GM12878 (cell line): ENCODE results near the gene CAPZB. TPM values are rescaled to one million over a fixed set of nuclear protein-coding genes. Genes with fewer than 3 reads are reported as not detected.

ENCODE experiments used
- ATAC-seq: fragments of 200-7000 bp; cut with Tn5 transposase; 3 replicates; pipeline ENCODE4 v1.9.1; 2020; ENCODE audit warnings: mild to moderate bottlenecking, moderate library complexity
- BruUV-seq: library from RNA; stranded (reverse); fragments of 400-500 nt; replicated peaks from 2 replicates; lab custom pipeline; 2021; lab: Mats Ljungman, UMichigan
- CTCF ChIA-PET: fragments of 300-600 bp; sonication (Branson Sonifier 250); formaldehyde crosslinking; extraction: SDS; loops from one replicate; lab custom pipeline; 2021; ENCODE audit warnings: inconsistent platforms; lab: Yijun Ruan, JAX
- POLR2A ChIA-PET: fragments of 350-600 bp; formaldehyde crosslinking; extraction: SDS; loops from one replicate; lab custom pipeline; 2021; ENCODE audit warnings: inconsistent platforms; lab: Charles Lee
- RAD21 ChIA-PET: fragments of 300-600 bp; sonication (Branson Sonifier 250); formaldehyde crosslinking; loops from one replicate; lab custom pipeline; 2023; ENCODE audit warnings: antibody characterized with exemption; ENCODE audit not compliant: unreplicated experiment; lab: Charles Lee
- SMC1A ChIA-PET: fragments of 300-600 bp; sonication (Branson Sonifier 250); formaldehyde crosslinking; loops from one replicate; lab custom pipeline; 2023; ENCODE audit not compliant: unreplicated experiment, uncharacterized antibody; lab: Charles Lee
- DNase-seq: peaks from one replicate; pipeline ENCODE4 v3.0.0-alpha.2; 2011; ENCODE audit warnings: low read depth, low spot score
- FAIRE-seq: peaks from 3 replicates; lab custom pipeline; 2011; peaks lifted over from hg19 to GRCh38; lab: Jason Lieb, UNC
- H2AFZ ChIP-seq: 2 replicates; pipeline ENCODE4 v1.6.0; 2011; ENCODE audit warnings: low read depth, low read length, control low read depth; ENCODE audit not compliant: control insufficient read depth
- H3K27ac ChIP-seq: 2 replicates; pipeline ENCODE4 v1.5.1; 2011; ENCODE audit warnings: control low read depth; ENCODE audit not compliant: control insufficient read depth, insufficient read depth
- H3K27me3 ChIP-seq, 2 experiments: replicated peaks in 1 of 2; 2 replicates each; pipeline versions ENCODE4 v1.6.0 to v1.6.1; 2011; ENCODE audit warnings: low read length in 1 of 2; ENCODE audit not compliant: control insufficient read depth in 2 of 2, insufficient read depth in 2 of 2
- H3K36me3 ChIP-seq, 2 experiments: 2 replicates each; pipeline ENCODE4 v1.5.1; 2011; ENCODE audit warnings: low read length in 1 of 2; ENCODE audit not compliant: control insufficient read depth in 2 of 2, insufficient read depth in 2 of 2
- H3K4me1 ChIP-seq: 2 replicates; pipeline ENCODE4 v1.6.1; 2011; ENCODE audit warnings: mild to moderate bottlenecking, low read length, moderate library complexity, mixed read lengths; ENCODE audit not compliant: control insufficient read depth, insufficient read depth
- H3K4me2 ChIP-seq: 2 replicates; pipeline ENCODE4 v1.6.0; 2011; ENCODE audit warnings: control low read depth; ENCODE audit not compliant: control insufficient read depth, insufficient read depth
- H3K4me3 ChIP-seq: fragments of 200-600 bp; sonication (generic); 2 replicates; pipeline ENCODE4 v1.5.1; 2016
- H3K79me2 ChIP-seq: 2 replicates; pipeline ENCODE4 v1.6.0; 2011; ENCODE audit warnings: low read length; ENCODE audit not compliant: control insufficient read depth, insufficient read depth
- H3K9ac ChIP-seq: 2 replicates; pipeline ENCODE4 v1.8.0; 2011; ENCODE audit warnings: low read length, control low read depth, mixed read lengths; ENCODE audit not compliant: control insufficient read depth, insufficient read depth
- H3K9me3 ChIP-seq: replicated peaks from 3 replicates; pipeline ENCODE4 v1.5.1; 2011; ENCODE audit warnings: mild to moderate bottlenecking, low read length; ENCODE audit not compliant: control insufficient read depth, insufficient read depth
- H4K20me1 ChIP-seq: 2 replicates; pipeline ENCODE4 v1.6.0; 2011; ENCODE audit not compliant: control insufficient read depth, insufficient read depth
- ASH2L ChIP-seq: fragments of 300-600, 200-600 bp; sonication (generic); IDR thresholded peaks from 2 replicates; pipeline ENCODE4 v1.6.1; 2017; ENCODE audit warnings: low read depth, mild to moderate bottlenecking, borderline replicate concordance
- NR2C2 ChIP-seq: IDR thresholded peaks from 2 replicates; pipeline ENCODE4 v1.6.1; 2011; ENCODE audit warnings: borderline replicate concordance, low read depth; ENCODE audit not compliant: control insufficient read depth, insufficient read length
- RAD21 ChIP-seq: IDR thresholded peaks from 2 replicates; pipeline ENCODE4 v1.6.1; 2011; ENCODE audit warnings: mild to moderate bottlenecking, low read depth, low read length, moderate library complexity; ENCODE audit not compliant: insufficient read depth
- SUZ12 ChIP-seq: fragments of 200-600 bp; sonication (generic); IDR thresholded peaks from one replicate; pipeline ENCODE4 v1.6.1; 2018; ENCODE audit warnings: antibody characterized with exemption, mild to moderate bottlenecking; ENCODE audit not compliant: unreplicated experiment
- ZZZ3 ChIP-seq: IDR thresholded peaks from 2 replicates; pipeline ENCODE4 v1.6.1; 2011; ENCODE audit warnings: low read depth; ENCODE audit not compliant: control insufficient read depth, insufficient read length
- WGBS: methylation state at CpG from one replicate; pipeline ENCODE4 v1.1.6; 2016; ENCODE audit warnings: low lambda C conversion rate; ENCODE audit not compliant: insufficient replicate concordance, insufficient coverage; ENCODE audit errors: missing lambda C conversion rate; 5-methylcytosine and 5-hydroxymethylcytosine counted together
- in situ Hi-C: fragments of 300-500 bp; cut with MboI; formaldehyde crosslinking; loops from 9 replicates; pipeline ENCODE4 v1.14.3; 2018; ENCODE audit warnings: mixed read lengths
- intact Hi-C: fragments of 100-400 bp; cut with micrococcal nuclease; formaldehyde crosslinking; loops from one replicate; pipeline ENCODE4 v1.14.2; 2022; ENCODE audit not compliant: unreplicated experiment
- polyA plus RNA-seq, 11 experiments: library from polyadenylated mRNA; depleted of rRNA in 4 of 11; unstranded in 6 of 11; stranded (reverse) in 5 of 11; fragments of >200 nt; fragmentation: Nextera tagmentation in 4 of 11; fragmentation: Illumina TruSeq in 1 of 11; extraction: Ambion mirVana in 4 of 11; extraction: Trizol in 1 of 11; gene quantifications; 1 replicate in 1 of 11; 2 replicates in 10 of 11; pipeline versions ENCODE4 v1.2.1 to v1.2.3, GENCODE V29; 2011 to 2016; ENCODE audit warnings: inconsistent platforms in 2 of 11, missing spikeins in 2 of 11, low read depth in 1 of 11
- total RNA-seq, 4 experiments: library from RNA; depleted of rRNA in 3 of 4; stranded (reverse); fragments of >200 nt in 3 of 4; fragmentation: Illumina TruSeq in 1 of 4; extraction: Trizol in 1 of 4; gene quantifications; 2 replicates each; pipeline versions ENCODE4 v1.2.1 to v1.2.3, GENCODE V29; 2013 to 2021
- TF ChIP-seq, protein P1 (sequence below): IDR thresholded peaks from 2 replicates; pipeline ENCODE4 v1.6.1; 2012; ENCODE audit warnings: mild to moderate bottlenecking, low read depth, low read length
- TF ChIP-seq, protein P2 (sequence below): fragments of 450-650 bp; IDR thresholded peaks from 2 replicates; pipeline ENCODE4 v1.6.1; 2014; ENCODE audit warnings: mild to moderate bottlenecking

The CAPZB gene
- total and polyA plus RNA-seq, 10 of the 15 experiments (the other 5 are each of a cell fraction or from before 2014, with no cell fraction given) = 104 to 454 (median 213) TPM

DNA sequence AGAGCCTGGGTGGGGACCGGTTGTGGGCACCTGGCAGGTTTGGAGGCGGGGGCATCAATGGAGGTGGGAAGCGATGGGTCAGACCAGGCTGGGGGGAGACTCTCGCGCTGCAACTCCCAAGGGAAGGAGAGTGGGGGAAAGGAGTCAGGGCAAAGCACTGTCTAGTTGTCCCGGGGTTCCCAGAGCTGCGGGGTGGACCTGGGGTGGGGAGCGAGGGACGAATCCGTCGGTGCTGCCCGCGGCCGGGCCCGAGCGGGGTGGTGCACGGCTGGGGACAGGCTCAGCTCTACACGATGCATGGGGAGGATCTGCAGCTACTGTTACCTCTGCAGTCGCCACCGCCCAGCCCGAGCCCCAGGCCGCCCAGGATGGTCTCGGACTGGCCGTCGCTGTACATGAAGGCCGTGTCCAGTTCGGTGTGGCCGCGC lies 173.8 kb downstream of the CAPZB start:
- H3K4me2 ChIP-seq = peak overlapping the region; percentile 56
- intact Hi-C loops (loop anchor here (5.0 to 10.0 kb wide), 3 partner anchors 59 to 343 kb away; partner anchors contain the start of genes CAPZB, EMC1 and MRTO4), in situ Hi-C loops (no loop called here)
- ChIA-PET RAD21 (interaction anchor here (1.0 kb wide), 1 partner anchor 175 kb away, joined by 3 read pairs; the partner anchor contains the start of gene CAPZB), CTCF (interaction anchor here (0.8 kb wide), 1 partner anchor 342 kb away, joined by 4 read pairs; no protein-coding TSS in a partner anchor), SMC1A (interaction anchor here (2.3 kb wide), 1 partner anchor 286 kb away, joined by 7 read pairs; a partner anchor contains a TSS), POLR2A (interaction anchor here (0.6 to 1.1 kb wide), 3 partner anchors 92 to 285 kb away, joined by 3 to 5 read pairs (median 4); a partner anchor contains a TSS)
- under 1% methylated on average over 27 of the region's 29 CpGs for WGBS
- H3K9me3 ChIP-seq = no peaks in the 10 kb centered on the region
- peak overlapping the region; percentile 52 for H3K9ac ChIP-seq
- H3K4me1 ChIP-seq = peaks cover 39% of the 10 kb centered on the region
- H2AFZ ChIP-seq = peak overlapping the region; percentile 73
- DNase-seq (no peak), FAIRE-seq (no peak), ATAC-seq (peak; percentile 2)
- H3K79me2 ChIP-seq = peaks cover 22% of the 10 kb centered on the region
- BruUV-seq = no TSS peak
- H3K36me3 ChIP-seq = peaks cover 0 to 6% of the 10 kb centered on the region in 2 experiments; a peak in 1 of 4 replicates
- peak overlapping the region; percentile 92 for H3K4me3 ChIP-seq
- no peaks in the 10 kb centered on the region for H3K27me3 ChIP-seq
- H3K27ac ChIP-seq = peak overlapping the region; percentile 42
- TF ChIP-seq, protein P1, sequence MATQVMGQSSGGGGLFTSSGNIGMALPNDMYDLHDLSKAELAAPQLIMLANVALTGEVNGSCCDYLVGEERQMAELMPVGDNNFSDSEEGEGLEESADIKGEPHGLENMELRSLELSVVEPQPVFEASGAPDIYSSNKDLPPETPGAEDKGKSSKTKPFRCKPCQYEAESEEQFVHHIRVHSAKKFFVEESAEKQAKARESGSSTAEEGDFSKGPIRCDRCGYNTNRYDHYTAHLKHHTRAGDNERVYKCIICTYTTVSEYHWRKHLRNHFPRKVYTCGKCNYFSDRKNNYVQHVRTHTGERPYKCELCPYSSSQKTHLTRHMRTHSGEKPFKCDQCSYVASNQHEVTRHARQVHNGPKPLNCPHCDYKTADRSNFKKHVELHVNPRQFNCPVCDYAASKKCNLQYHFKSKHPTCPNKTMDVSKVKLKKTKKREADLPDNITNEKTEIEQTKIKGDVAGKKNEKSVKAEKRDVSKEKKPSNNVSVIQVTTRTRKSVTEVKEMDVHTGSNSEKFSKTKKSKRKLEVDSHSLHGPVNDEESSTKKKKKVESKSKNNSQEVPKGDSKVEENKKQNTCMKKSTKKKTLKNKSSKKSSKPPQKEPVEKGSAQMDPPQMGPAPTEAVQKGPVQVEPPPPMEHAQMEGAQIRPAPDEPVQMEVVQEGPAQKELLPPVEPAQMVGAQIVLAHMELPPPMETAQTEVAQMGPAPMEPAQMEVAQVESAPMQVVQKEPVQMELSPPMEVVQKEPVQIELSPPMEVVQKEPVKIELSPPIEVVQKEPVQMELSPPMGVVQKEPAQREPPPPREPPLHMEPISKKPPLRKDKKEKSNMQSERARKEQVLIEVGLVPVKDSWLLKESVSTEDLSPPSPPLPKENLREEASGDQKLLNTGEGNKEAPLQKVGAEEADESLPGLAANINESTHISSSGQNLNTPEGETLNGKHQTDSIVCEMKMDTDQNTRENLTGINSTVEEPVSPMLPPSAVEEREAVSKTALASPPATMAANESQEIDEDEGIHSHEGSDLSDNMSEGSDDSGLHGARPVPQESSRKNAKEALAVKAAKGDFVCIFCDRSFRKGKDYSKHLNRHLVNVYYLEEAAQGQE = no peak
- 0 out of 2 replicates have a peak, but pooled peaks have one; percentile 20 for TF ChIP-seq ASH2L
- TF ChIP-seq RAD21 = no peak
- no peak for TF ChIP-seq SUZ12
- no peak for TF ChIP-seq NR2C2
- TF ChIP-seq, protein P2, sequence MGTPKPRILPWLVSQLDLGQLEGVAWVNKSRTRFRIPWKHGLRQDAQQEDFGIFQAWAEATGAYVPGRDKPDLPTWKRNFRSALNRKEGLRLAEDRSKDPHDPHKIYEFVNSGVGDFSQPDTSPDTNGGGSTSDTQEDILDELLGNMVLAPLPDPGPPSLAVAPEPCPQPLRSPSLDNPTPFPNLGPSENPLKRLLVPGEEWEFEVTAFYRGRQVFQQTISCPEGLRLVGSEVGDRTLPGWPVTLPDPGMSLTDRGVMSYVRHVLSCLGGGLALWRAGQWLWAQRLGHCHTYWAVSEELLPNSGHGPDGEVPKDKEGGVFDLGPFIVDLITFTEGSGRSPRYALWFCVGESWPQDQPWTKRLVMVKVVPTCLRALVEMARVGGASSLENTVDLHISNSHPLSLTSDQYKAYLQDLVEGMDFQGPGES = no peak
- TF ChIP-seq ZZZ3 = no peak
- H4K20me1 ChIP-seq = no peaks in the 10 kb centered on the region; the same call in 1 of the 2 replicates
